ENCODE measurements around the gene LCN12.

Gene LCN12

DNA sequence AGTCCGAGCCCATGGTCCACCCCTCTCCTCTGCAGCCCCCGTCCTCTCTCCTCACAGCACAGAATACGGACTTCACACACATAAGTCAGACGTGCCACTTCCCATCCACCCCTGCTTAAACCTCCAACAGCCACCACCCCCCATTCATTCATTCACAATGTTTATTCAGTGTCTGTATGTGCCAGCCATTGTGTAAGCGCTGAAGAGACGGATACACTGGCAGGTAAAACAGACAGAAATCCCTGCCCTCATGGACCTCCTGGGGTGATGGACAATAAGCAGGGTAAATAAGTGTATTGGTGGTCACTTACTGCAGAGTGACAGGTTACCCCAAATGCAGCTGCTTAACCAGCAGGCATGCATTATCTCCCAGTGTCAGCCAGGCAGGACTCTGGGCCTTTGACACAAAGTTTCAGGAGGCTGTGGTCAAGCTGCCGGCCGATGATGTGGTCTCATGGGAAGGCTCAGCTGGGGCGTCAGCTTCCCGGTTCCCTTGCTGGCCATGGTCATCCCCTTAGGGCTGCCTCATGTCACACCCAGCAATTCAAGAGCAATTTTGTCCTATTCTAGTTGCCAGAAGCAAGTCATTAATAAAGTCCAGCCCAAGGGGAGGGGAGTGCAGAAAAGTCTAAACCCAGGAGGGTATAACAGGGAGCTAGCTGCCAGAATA lies 38.3 kb downstream of the LCN12 start:
- no peak for DNase-seq (ENCODE audit: low read depth, low spot score)
- TF ChIP-seq EZH2 (IDR thresholded peaks at IDR 0.05): no peak
- no peak for TF ChIP-seq POLR2AphosphoS5 (IDR thresholded peaks at IDR 0.05; ENCODE audit: borderline replicate concordance, low read depth, low read length)
- TF ChIP-seq FOXP2 (optimal IDR thresholded peaks at IDR 0.05; ENCODE audit: control extremely low read depth, extremely low read length, insufficient read depth): no peak

DNA sequence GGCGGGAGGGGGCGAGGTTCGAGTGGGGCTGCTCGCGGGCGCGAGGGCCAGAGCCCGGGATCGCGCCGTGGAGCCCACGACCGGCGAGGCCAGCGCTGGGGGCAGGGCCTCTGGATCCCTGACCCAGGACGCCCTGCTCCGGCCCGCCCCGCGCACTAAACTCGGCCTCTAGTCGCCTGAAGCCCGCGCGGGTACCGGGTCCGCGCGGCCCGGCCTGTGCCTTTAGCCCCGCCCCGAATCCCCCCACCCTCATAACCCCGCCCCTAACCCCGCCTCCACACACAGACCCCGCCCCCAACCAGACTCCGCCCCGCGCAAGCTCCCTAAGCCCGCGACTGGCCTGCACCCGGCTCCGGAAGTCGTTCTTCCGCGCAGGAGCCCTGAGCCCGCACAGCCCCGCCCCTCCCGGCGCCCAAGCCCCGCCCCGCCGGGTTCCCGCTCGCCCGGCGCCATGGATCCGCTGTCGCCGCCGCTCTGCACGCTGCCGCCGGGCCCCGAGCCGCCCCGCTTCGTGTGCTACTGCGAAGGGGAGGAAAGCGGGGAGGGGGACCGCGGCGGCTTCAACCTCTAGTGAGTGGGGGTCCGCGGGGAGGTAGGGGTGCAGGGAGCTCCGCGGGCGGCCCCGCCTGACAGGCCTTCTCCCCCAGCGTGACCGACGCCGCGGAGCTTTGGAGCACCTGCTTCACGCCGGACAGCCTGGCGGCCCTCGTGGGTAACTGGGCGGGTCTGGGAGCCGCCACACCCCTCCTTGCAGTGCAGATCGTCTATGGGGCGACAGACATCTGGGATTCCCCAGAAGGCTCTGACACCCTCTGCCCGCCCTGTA lies 40.1 kb downstream of the LCN12 start, which contains the start of gene PAXX:
TSS of gene PAXX (plus strand) at position 430 of the 826 bp plus-strand sequence. CDS start at position 452, 22 bp downstream.
- TF ChIP-seq EZH2 (IDR thresholded peaks at IDR 0.05) (no peak), POLR2AphosphoS5 (IDR thresholded peaks at IDR 0.05; ENCODE audit: borderline replicate concordance, low read depth, low read length) (peak; percentile 75; the same call in 1 of the 2 replicates)

More for the DNA sequence above, 38.3 kb downstream of the LCN12 start:
- no peak overlapping the region for H3K9ac ChIP-seq (ENCODE audit: insufficient read length)
- no peak overlapping the region for H3K4me3 ChIP-seq
- H3K27ac ChIP-seq: peak overlapping the region; percentile 46; the same call in 1 of the 2 replicates
- H3K36me3 ChIP-seq (ENCODE audit: insufficient read depth, low read length): peaks cover 5% of the 10 kb centered on the region; the same call in 1 of the 2 replicates
- no peaks in the 10 kb centered on the region for H3K9me3 ChIP-seq (ENCODE audit: low read depth, low read length)

DNA sequence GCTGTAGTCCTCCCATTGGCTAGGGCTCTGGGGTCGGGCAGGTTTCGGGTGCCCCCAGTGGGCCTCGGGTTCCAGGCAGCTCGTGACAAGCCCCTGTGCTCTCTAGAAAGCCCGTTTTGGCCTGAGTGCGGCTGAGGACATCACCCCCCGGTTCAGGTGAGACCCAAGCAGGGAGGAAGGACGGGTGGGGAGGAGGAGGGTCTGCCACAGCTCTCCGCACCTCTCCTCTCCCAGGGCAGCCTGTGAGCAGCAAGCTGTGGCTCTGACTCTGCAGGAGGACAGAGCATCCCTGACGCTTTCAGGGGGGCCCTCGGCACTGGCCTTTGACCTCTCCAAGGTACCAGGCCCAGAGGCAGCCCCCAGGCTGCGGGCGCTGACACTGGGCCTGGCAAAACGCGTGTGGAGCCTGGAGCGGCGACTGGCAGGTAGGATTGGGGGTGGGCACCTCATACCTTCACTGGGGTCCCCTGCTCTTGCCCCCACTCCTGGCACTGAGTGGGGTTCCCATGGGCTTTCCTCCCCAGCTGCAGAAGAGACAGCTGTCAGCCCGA lies 40.8 kb downstream of the LCN12 start:
- peak overlapping the region; percentile 60; the same call in 1 of the 2 replicates for H3K27ac ChIP-seq

More for the DNA sequence above, 40.1 kb downstream of the LCN12 start, which contains the start of gene PAXX:
- peak; percentile 20 for DNase-seq (ENCODE audit: low read depth, low spot score)
- Histone ChIP-seq H3K9ac (ENCODE audit: insufficient read length) (peak within 1 kb of the TSS; percentile 91), H3K36me3 (ENCODE audit: insufficient read depth, low read length) (peaks cover 5% of the 10 kb centered on the region; the same call in 1 of the 2 replicates), H3K4me3 (peak within 1 kb of the TSS; percentile 97), H3K27ac (peak within 1 kb of the TSS; percentile 60; the same call in 1 of the 2 replicates), H3K9me3 (ENCODE audit: low read depth, low read length) (no peaks in the 10 kb centered on the region)

DNA sequence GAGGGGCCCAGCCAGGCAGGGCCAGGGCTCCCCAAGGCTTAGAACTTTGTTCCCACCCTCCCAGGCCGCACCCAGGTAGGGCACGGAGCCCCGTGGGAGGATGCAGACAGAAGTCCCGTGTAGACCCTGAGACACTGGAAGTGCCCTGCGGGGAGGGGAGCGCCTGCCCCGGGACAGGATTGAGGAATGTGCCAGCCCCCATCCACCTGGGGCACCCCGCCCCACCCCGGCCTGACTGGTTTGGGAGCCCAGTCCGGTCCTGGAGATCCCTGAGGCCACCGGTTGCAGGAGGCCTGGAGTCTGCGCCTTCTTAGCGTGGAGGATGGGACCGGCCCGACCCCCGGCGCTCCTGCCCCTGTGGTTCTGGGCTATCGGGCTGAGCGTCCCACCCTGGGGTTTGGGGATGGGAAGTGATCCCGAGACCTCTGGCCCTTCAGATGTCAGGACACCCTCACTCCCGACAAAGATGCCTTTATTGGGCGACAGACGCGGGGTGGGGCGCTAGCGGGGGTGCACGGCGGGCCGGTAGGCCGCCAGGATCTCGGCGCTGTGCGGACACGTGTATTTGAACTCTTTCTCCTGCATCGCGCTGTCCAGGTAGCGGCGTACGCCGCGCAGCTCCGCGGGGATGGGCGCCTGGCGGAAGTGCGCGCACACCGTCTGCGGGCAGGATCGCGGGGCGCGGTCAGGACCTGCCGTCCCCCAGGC lies 42.3 kb downstream of the LCN12 start:
- no peaks in the 10 kb centered on the region for H3K9me3 ChIP-seq (ENCODE audit: low read depth, low read length)
- no peak for DNase-seq (ENCODE audit: low read depth, low spot score)
- H3K4me3 ChIP-seq: no peak overlapping the region
- peaks cover 5% of the 10 kb centered on the region; the same call in 1 of the 2 replicates for H3K36me3 ChIP-seq (ENCODE audit: insufficient read depth, low read length)
- H3K27ac ChIP-seq: no peak overlapping the region
- H3K9ac ChIP-seq (ENCODE audit: insufficient read length): no peak overlapping the region
- no peak for TF ChIP-seq EZH2 (IDR thresholded peaks at IDR 0.05)
- no peak for TF ChIP-seq POLR2AphosphoS5 (IDR thresholded peaks at IDR 0.05; ENCODE audit: borderline replicate concordance, low read depth, low read length)
- TF ChIP-seq FOXP2 (optimal IDR thresholded peaks at IDR 0.05; ENCODE audit: control extremely low read depth, extremely low read length, insufficient read depth): no peak

More for the DNA sequence above, 40.8 kb downstream of the LCN12 start:
- TF ChIP-seq EZH2 (IDR thresholded peaks at IDR 0.05) (no peak), POLR2AphosphoS5 (IDR thresholded peaks at IDR 0.05; ENCODE audit: borderline replicate concordance, low read depth, low read length) (no peak), FOXP2 (optimal IDR thresholded peaks at IDR 0.05; ENCODE audit: control extremely low read depth, extremely low read length, insufficient read depth) (no peak)
- peak overlapping the region; percentile 97 for H3K4me3 ChIP-seq
- H3K36me3 ChIP-seq (ENCODE audit: insufficient read depth, low read length): peaks cover 5% of the 10 kb centered on the region; the same call in 1 of the 2 replicates
- no peaks in the 10 kb centered on the region for H3K9me3 ChIP-seq (ENCODE audit: low read depth, low read length)
- no peak for DNase-seq (ENCODE audit: low read depth, low spot score)
- H3K9ac ChIP-seq (ENCODE audit: insufficient read length): peak overlapping the region; percentile 91

DNA sequence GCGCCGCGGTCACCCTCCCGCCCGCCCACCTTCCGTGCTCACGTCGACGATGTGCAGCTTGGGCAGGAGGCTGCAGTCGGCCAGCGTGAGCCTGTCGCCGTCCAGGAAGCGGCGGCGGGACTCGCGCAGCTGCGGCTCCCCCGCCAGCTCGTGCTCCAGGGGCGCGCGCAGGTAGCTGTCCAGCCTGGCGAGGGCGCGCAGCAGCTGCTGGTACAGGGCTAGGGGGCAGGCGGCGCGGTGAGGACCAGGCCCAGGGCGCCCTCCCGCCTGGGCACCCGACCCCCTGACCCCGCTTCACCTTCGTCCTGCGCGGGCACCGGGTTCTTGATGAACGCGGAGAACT lies 42.8 kb downstream of the LCN12 start:
- H3K9ac ChIP-seq (ENCODE audit: insufficient read length): no peak overlapping the region
- H3K9me3 ChIP-seq (ENCODE audit: low read depth, low read length): no peaks in the 10 kb centered on the region
- H3K36me3 ChIP-seq (ENCODE audit: insufficient read depth, low read length): peaks cover 5% of the 10 kb centered on the region; the same call in 1 of the 2 replicates
- DNase-seq (ENCODE audit: low read depth, low spot score): no peak
- TF ChIP-seq POLR2AphosphoS5 (IDR thresholded peaks at IDR 0.05; ENCODE audit: borderline replicate concordance, low read depth, low read length): no peak; the same call in 1 of the 2 replicates
- no peak for TF ChIP-seq EZH2 (IDR thresholded peaks at IDR 0.05)
- no peak for TF ChIP-seq FOXP2 (optimal IDR thresholded peaks at IDR 0.05; ENCODE audit: control extremely low read depth, extremely low read length, insufficient read depth)
- no peak overlapping the region for H3K4me3 ChIP-seq
- H3K27ac ChIP-seq: no peak overlapping the region

DNA sequence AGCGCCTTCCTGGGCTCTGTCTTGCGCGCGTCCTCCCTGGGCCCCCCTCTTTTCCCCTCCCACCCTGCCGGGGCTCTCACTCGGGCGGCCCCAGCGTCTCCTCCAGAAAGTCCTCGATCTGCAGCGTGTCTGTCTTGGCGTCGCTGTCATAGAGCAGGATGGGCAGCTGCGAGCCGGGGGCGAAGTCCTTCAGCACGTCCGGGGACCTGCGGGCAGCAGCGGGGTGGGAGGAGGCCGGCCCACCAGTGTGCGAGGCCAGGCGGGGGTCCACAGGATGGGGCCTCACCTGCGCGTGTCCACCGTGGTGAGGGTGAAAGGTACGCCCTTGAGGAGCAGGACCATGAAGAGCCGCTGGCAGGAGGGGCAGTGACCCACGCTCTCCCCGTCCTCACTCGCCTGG lies 43.3 kb downstream of the LCN12 start:
- H3K9ac ChIP-seq (ENCODE audit: insufficient read length): no peak overlapping the region
- peaks cover 5% of the 10 kb centered on the region; the same call in 1 of the 2 replicates for H3K36me3 ChIP-seq (ENCODE audit: insufficient read depth, low read length)
- TF ChIP-seq EZH2 (IDR thresholded peaks at IDR 0.05): no peak
- TF ChIP-seq POLR2AphosphoS5 (IDR thresholded peaks at IDR 0.05; ENCODE audit: borderline replicate concordance, low read depth, low read length): no peak; the same call in 1 of the 2 replicates
- no peak for TF ChIP-seq FOXP2 (optimal IDR thresholded peaks at IDR 0.05; ENCODE audit: control extremely low read depth, extremely low read length, insufficient read depth)
- DNase-seq (ENCODE audit: low read depth, low spot score): no peak
- H3K27ac ChIP-seq: no peak overlapping the region
- no peaks in the 10 kb centered on the region for H3K9me3 ChIP-seq (ENCODE audit: low read depth, low read length)
- no peak overlapping the region for H3K4me3 ChIP-seq

DNA sequence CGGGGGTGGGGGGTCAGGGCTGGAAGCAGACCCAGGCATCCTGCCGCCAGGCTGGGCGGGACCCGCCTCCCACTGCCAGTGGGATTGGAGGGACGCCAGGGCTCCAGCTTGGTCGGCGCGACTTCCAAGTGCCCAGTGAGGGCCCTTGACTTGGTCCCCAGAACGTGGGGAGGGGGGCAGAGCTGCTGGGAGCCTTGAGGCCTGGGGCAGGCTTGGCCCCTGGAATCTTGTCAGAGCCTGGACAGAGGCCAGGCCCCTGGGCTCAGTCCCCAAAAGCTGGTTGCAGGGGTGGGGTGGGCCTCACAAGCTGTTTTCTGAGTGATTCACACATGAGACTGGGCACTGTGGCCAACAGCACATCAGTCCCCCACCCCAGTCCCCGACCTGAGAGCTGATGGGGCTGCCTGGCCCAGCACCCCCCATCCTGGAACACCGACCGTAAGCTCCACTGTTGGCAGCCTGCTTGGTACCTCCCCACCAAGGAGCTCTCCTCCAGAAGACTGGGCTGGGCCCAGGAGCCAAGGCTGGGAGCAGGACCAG lies 43.8 kb downstream of the LCN12 start:
- Histone ChIP-seq H3K36me3 (ENCODE audit: insufficient read depth, low read length) (peaks cover 5% of the 10 kb centered on the region; the same call in 1 of the 2 replicates), H3K9ac (ENCODE audit: insufficient read length) (peak overlapping the region; percentile 59), H3K4me3 (no peak overlapping the region), H3K9me3 (ENCODE audit: low read depth, low read length) (no peaks in the 10 kb centered on the region), H3K27ac (no peak overlapping the region)
- no peak for TF ChIP-seq FOXP2 (optimal IDR thresholded peaks at IDR 0.05; ENCODE audit: control extremely low read depth, extremely low read length, insufficient read depth)
- no peak for TF ChIP-seq POLR2AphosphoS5 (IDR thresholded peaks at IDR 0.05; ENCODE audit: borderline replicate concordance, low read depth, low read length)
- no peak for TF ChIP-seq EZH2 (IDR thresholded peaks at IDR 0.05)
- no peak for DNase-seq (ENCODE audit: low read depth, low spot score)

Measured in SK-N-MC (cell line).